Hypothalamus (tissue), 51 donors: ENCODE data around the gene ZCCHC7.

Source experiments
- DNase-seq, 51 donors: peaks; one replicate each; lab custom pipeline; 2025; lab: John Stamatoyannopoulos, UW

The ZCCHC7 gene

DNA sequence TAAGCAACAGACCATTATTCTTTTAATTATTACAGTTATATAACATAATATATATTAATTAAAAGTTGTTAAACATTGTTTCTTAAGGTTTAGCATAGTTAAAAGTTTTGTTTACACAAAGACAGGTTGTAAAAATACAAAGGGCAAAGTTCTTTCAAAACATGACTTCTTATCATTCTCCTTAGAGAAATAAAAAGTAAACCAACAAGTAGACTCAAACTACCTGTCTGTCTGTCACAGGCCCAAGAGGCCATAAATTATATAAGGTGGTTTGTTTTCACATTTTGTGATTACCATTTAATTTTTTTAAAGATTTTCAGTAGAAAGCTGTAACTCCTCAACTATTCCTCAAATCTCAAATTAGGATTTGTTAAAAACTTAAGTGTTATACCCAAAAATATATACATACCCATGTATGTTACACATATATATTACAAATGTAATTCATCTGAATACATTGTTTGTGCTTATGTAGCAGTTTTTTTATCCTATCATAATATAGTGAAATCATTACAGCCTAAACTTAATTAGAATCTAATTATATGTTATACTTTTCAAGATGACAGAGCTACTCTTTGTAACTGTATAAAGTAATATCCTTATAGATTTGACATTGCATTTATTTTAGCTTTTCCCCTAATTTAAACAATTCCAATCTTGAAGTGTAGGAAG, 208.3 kb downstream of the ZCCHC7 start:
- no peak for DNase-seq

DNA sequence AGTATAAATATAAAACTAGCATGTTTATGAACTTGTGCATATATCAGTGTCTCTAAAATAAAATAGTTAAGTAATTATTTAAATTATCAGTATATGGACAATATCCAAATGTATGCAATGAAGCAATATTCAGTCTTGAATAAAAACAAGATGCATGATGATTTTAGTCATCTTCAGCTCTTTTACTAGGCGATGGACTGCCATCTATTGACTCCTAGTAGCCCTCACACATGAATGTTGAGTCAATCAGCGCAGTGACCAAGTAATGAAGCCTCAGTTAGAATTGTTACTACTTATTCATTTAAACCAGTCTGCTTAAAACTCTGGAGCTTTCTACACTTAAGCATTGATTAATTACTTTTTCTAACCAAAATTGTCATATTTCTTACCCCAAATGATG, 209.2 kb downstream of the ZCCHC7 start:
- peak in 1 of 51 donors; percentile 2 for DNase-seq

DNA sequence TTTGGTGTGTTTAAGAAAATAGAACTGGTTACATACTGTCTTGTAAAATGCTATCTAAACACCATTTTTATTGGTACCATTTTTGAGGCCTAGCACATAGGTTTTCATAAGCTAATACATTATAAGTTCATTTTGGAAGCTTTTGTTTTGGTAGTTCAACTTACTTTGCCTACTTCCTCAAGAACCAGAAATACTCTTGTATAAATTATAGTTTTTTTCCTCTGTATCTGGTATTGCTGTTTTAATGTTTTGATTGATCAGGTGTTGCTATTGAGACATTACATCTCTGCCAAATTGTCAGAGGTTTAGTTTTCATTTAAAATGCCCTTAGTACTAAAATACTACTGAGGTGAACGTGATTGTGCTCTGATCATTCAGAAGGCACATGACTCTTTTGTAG, 211.5 kb downstream of the ZCCHC7 start:
- no peak for DNase-seq

DNA sequence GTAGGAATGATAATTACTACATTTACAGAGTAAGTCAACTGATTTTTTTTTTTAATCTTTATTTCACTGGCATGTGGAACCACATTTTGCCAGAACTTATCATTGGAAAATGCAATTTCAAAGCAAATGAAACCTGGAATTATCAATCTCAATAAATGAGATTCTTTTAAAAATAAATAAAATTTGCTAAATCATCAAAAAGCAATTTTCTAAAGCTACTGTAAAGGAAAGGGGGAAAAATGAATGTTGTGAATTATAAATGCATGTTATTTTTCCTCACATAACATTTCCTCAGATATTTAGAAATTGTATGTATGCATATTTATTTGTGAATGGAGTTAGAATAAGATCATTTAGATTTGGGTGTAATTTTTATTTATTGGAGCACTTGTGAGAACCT, 212.2 kb downstream of the ZCCHC7 start:
- DNase-seq: no peak

DNA sequence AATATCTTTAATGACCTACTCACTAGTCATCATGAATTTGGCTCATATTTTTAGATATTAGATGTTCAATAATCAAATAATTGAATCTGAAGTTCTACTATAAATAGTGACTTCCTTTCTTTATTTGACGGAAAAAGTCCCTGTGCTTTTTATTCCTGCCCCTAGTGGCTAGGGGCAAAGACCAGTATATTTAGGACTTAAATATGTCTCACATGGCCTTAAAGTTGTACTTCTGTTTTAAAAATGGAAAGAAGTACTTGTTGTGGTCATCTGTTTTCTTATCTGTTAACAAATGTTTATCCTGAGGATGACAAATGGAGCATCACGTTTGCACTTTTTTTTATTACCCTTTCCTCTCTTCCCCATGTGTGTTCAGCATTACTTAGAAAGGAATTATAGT, 212.9 kb downstream of the ZCCHC7 start:
- no peak for DNase-seq

DNA sequence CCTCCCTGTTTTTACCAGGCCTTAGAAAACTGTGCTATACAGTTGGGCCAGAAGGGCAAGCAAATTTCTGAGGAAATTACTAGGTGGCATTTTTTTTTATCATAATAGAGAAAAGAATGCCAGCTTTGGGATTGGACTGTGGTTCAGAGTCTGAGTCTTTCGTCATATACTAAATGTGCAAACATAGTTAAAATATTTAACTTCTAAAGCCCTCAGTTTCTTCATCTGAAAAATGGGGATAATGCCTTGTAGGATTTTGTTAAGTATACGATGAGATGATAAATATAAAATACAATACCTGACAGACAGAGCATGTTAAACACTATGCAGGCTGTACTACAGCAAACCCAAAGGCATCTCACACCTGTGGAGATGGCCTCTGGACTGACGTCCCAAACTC, 214.9 kb downstream of the ZCCHC7 start:
- no peak for DNase-seq

DNA sequence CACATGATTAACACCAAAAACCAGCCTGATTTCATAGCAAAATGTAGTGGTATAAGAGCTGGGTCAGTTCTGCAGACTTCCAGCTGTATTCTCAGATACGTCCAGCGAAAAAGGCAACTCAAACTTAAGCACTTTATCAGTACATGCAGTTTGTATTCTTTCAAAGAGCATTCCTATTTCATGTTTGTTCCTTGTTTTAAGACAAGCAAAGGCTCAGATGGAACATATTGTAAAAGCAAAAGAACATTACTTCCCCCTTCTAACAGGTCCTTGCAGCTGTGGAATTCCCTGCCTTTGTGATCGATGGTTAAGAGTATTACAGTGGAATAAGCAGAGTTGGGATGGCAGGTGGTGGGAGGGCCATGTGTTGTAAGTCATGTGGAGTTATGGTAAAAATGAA, 215.8 kb downstream of the ZCCHC7 start:
- DNase-seq: peak in 1 of 51 donors; percentile 1

DNA sequence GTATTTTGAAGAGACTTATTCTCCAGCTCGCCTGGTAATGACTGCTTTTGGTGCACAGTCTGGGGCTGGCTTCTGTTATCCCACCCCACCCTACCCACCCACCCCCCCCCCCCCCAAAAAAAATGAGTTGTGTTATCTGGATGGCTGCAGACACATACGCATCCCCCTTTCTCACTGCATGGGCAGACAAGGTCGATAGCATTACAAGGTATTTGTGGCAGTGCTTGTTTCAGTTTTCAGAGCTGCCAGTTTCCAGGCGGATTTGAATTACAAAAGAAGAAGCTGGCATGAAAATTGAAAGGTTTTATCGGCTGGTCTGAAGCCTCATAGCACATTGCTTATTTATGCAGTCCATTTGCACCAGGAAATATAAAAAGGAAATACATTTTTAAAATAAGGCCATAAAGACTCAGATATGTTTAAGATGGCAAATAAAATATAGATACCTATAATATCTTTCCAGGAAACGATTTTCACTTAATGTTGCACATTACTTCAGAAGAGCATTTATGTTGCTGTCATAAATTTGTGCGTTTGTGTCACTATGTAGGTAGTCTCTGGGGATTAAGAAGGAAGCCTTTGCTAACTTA, 217.0 kb downstream of the ZCCHC7 start:
- peak in 1 of 51 donors; percentile 1 for DNase-seq

DNA sequence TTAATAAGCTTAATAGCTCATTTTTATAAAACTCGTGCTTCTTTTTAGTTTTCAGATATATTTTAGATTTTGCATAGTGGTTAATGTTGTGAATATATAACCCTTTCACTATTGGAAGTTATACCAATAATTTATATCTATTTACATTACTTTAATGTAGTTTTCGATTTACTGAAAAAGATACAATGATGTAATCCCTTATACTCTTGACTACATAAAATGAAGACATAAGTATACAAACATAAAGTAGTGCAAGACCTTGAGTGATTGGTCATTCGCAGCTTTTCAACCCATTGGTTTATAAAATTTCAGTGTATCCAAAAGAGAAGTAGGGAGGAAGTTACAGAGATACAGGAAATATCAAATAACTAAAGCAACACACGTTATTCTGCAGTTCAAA, 217.8 kb downstream of the ZCCHC7 start:
- no peak for DNase-seq

DNA sequence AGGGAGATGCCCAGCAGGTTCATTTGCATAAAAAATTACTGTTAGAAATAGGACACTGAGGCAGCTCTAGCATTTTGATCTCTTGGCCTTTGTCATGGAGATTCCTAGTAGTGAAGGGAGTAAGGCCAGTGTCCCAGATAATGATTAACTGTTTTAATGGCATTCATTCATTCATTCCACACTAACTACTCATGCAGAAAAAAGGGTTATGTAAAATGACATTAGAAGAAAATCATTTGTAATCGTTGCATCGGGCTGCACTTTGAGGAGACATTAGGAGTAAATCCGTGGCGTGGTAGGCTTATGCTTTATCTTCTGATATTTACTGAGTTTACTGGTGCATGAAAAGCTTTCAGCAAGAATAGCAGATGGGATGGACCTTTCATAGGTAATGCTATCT, 219.5 kb downstream of the ZCCHC7 start:
- no peak for DNase-seq

DNA sequence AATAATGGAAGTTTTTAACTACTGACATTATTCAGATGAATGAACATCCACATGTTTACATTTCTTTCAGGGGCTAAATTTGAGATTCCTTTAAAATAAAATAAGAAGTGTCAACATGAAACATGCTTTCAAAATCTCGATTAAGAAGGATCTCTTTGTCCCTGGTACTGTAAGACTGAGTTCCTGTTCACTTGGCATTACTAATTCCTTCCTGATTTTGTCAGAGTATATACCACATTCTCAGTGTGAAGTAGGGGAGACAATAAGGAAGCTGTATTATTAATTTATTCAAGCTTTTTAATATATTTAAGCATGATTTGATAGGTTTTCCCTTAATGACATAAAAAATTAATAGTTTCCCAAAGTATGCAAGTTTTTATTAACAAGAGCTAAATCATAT, 220.6 kb downstream of the ZCCHC7 start:
- no peak for DNase-seq

DNA sequence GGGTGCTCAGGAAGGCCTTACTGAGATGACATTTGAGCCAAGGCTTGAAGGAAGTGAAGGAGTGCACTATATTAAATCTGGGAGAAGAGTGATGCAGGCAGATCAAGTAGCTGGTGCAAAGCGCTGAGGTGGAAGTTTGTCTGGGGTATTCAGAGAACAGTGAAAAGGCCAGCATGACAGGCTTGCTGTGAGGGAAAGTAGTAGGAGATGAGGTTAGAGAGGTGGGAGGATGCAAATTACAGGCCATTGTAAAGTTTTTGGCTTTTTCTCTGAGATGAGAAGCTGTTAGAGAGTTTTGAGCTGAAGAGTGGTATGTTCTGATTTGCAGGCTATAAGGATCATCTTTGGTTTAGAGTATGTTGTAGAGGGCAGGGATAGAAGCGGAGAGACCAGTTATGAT, 221.3 kb downstream of the ZCCHC7 start:
- no peak for DNase-seq

DNA sequence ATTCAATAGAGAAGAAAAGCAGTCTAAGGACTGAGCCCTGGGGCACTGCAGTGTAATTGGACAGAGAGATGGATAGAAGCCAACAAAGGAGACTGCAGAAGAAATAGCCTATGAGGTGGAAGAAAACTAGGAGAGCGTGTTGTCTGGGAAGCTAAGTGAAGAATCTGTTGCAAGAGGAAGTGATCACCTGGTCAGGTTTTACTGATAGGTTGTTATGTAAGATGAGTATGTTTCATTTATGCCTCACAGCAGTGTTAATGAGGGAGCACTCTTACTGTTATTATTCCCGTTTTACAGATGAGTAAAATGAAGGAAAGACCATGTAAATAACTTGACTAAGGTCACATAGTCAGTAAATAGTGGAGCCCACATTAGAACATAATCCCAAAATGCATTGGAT, 222.1 kb downstream of the ZCCHC7 start:
- no peak for DNase-seq

DNA sequence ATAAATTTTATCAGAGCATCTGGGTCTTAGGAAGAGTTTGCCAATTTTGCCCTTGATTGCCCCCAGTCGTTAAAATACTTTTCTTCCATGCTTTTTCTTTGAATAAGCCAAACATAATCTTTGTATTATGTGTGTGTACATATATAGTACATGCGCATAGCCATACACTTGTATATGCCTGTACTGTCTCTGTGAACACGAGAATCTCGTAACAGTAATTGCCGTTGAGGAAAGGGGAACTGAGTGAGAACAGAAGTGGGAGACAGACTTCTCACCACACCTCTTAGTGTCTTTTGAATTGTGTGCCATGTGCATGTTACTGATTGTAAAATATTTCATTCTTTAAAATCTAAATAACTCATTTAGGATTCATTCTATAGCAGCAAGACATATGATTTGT, 222.5 kb downstream of the ZCCHC7 start:
- no peak for DNase-seq

DNA sequence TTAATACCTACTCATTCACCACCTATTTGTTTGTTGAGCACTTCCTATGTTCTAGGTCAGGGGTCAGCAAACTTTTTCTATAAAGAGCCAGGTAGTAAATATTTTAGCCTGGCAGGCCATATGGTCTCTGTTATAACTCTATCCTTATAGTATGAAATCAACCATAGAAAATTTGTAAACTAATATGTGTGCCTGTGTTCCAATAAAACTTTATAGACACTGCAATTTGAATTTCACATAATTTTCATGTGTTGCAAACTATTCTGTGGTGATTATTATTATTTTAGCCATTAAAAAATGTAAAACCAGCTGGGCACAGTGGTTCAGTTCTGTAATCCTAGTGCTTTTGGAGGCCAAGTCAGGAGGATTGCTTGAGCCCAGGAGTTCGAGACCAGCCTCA, 223.3 kb downstream of the ZCCHC7 start:
- DNase-seq: no peak

DNA sequence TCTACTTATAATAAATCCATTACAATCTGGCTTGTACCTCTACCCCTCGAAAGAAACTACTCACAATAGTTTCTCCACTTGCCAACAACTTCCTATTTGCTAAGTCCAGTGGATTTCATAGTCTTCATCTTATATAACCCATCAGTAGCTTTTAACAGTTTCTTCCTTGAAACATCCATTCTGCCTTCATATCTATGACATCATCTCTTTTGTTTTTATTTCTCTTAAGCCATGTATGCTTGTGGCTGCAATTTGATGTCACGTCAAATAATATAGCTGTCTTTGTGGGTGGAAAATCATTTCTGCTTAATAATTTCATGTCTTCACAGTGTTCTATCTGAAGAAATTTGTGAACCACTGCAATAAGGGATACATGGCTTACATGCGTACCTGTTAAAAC, 224.7 kb downstream of the ZCCHC7 start:
- DNase-seq: no peak

DNA sequence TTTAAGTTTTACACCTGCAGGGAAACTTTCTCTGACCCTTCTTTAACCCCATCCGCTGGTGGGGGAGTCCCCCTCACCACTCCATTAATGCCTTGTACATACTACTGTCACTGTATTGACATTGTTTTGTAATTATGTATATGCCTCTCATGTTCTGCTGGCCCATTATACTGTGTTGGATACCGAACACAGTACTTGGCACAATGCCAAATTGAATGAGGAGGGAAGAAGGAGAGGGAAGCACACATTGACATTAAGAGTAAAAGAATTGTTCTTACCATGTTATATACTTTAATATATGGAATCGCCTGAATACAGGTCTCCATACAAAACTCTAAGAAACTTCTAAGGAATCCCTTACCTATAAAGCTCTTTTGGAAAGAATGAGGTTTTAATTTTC, 228.5 kb downstream of the ZCCHC7 start:
- DNase-seq: no peak

DNA sequence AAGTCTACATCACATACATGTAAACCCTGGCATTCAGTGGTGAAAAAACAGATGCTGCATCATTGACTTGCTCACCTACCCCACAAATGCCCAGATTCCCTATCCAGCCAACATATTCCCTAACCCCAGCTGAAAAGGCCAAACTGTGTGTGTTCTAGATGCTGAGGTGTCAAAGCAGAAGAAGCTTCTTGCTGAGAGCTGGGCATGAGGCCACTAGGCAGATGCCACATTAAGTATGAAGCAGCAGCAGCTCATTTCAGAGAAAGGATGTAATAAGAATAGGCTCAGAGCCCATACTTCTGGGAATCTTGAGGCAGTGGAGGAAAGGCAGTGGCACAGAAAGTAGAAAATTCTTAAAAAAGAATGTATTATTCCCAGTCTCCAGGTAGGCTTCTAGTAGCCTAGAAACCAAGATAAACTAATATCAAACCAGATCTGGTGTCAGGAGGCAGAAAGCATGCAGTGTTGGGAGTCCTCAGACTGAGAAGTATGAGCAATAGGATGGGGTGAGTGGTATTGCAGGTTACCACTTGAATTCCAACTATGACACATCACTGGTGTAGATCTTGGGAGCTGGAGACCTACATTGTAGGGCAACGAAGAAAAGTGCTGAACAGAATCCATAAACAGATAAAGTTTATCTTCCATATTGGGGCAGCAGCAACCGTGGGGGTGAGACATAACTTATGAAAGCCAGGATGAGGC, 230.3 kb downstream of the ZCCHC7 start:
- no peak for DNase-seq

DNA sequence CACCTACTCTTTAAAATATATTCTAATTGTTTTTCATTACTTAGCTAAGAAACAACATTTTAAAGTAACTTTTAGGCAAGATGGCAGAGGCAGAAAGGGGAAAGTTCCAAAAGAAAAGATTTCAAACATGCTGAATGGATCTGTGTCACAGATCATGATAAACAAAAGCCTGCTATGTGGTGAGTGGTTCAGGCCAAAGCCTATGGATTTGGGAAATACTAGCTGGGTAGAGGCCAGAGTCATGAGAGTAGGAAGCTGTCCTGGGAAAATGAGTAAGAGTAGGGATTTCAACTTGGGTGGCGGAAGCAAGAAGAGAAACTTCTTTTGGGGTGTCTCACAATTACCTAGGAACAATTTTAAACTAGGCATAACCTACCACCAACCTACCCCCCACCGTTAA, 233.4 kb downstream of the ZCCHC7 start:
- no peak for DNase-seq

DNA sequence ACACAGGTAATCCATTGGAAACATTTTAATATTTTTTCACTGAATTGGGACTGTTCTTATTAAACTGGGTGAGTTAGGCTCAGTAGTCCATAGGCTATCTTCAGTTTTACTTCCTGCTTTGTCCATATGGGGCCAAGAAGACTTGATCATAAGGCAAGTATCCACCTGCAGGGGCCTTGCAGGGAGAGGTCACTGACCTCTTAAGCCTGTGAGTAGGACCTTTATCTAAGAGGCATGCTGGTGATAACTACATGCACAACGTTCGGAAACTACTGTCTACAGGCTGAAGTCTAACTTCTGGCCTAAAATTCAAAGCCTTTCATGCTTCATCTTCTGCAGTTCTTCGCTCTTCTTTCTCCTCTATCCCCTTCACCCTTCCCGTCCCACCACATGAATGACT, 242.1 kb downstream of the ZCCHC7 start:
- no peak for DNase-seq

DNA sequence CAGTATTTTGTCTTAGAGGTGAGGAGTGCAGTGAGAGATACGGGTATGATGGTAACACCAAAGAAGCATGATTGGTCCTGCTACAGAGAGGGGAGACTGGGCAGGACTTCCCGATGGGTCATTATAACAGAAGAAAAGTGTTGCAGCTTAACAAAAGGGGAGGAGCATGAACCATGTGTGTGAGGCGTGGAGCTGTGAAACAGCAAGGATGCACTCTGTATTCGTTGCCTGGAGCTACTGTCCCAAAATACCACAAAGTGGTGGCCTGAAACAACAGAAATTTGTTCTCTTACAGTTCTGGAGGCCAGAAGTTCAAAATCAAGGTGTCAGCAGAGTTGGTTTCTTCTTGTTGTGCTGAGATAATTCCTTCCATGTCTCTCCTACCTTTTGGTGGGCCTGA, 242.8 kb downstream of the ZCCHC7 start:
- DNase-seq: no peak

DNA sequence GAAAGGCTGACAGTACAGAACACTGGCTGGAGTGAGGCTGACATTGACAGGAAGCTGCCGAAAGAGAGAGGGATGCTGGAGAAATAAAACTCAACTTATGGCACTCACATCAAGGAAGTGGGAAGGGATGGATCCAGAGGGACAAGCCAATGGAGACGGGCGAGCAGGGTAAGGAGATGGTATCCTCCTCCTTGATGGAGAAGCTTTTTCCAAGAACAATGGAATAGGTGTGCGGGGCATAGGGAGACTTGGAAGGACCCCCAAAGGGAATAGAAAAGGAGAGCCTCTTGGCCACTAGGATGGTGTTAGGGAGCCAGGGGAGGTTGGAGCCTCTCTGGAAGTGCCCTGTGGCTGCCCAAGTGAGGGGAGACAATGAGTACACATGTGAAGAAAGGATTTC, 243.8 kb downstream of the ZCCHC7 start:
- no peak for DNase-seq
